Erythroblast (primary cell): Measurements from ENCODE around the gene OPRL1.

Source experiments
- GATA1 ChIP-seq: IDR thresholded peaks from 2 replicates; pipeline ENCODE4 v1.6.1; 2011; ENCODE audit warnings: low read depth, mild to moderate bottlenecking, control low read depth, low read length, moderate library complexity
- POLR2A ChIP-seq: IDR thresholded peaks from 2 replicates; pipeline ENCODE4 v1.6.1; 2011; ENCODE audit warnings: mild to moderate bottlenecking, low read length

- TF ChIP-seq POLR2A: no peak
- TF ChIP-seq GATA1: no peak
Observed at GRCh38 chr20:64102647-64103354, 22.9 kb downstream of the OPRL1 start.
